ENCODE results near the gene ARPP19. TPM values are rescaled to one million over a fixed set of nuclear protein-coding genes. Genes with fewer than 3 reads are reported as not detected.
A peak's percentile ranks its signal among the peaks of the same experiment; 100 is the strongest.
"Not testable (repeated sequence)": the region's sequence is repeated elsewhere in the genome, so short reads cannot be mapped to it uniquely, and the experiment has no call there.

ARPP19 gene, protein sequence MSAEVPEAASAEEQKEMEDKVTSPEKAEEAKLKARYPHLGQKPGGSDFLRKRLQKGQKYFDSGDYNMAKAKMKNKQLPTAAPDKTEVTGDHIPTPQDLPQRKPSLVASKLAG
- 43.1 and 105 TPM in 2 replicates for total RNA-seq (2014; rRNA removed; shearing (Covaris generic); ENCODE audit: low replicate concordance)

DNA sequence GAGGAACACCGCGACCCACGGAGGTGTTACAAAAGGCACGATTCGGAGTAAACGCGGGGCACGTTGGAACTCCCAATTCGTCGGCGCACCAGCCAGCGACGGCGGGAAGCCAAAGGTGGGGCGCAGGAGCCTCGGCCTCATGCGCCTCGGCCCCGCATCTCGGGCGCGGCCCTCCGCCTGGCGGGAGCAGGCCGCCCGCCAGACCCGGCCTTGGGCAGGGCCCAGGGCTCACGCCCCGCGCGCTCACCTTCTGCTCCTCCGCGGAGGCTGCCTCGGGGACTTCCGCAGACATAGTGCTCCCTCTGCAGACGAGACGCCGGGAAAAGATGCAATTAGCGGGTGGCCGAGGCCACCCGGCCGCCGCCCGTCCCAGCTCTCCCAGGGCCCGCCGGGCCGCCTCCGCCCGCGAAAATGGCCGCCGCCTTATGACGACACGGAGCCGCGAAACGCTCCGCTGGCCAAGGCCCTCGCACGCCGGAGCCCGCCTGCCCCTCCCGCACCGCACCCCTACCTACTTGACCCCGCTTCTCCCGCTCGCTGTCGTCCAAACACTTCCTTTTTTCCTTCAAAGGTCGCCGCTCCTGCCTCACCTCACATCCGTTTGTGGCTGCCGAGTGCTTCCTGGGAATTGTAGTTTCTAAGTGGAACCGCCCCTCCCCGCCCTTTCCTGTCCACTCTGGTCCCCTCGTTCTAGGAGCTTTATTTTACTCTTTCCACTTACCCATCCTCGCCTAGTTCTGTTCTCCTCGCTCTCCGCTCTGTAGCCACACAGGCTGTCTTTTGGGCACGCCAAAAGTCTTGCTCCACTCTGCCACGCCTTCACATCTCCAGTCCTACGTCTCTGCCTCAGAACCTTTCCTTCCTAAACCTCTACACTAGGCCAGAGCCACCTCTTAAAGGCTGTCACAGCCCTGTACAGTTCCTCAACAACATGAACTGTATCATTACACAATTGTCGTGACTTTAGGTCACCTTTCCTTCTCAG, at the start of gene ARPP19:
TSS of gene ARPP19 (minus strand) at position 430 of the 985 bp plus-strand sequence. CDS start at position 292, 138 bp downstream.
- Histone ChIP-seq H3K27me3 (no peaks in the 10 kb centered on the region), H3K9me3 (no peaks in the 10 kb centered on the region), H3K36me3 (peaks cover 25% of the 10 kb centered on the region), H3K4me3 (peak within 1 kb of the TSS; percentile 83)
- DNase-seq: peak; percentile 97

DNA sequence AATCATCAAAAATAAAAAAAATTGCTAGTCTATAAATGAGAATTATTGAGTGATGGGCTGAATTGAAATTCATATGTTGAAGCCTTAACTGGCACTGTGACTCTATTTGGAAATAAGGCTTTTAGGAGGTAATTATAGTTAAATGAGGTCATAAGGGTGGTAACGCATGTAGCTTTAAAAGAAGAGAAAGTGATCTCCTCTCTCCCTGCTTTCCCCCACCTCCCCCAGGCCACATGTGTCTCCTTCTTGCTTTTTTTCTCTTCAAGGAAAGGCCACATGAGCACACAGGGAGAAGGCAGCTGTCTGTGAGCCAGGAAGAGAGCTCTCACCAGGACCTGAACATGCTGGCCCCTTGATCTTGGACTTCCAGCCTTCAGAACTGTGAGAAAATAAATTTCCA, 48.2 kb upstream of the ARPP19 start:
- Histone ChIP-seq H3K36me3 (peaks cover 5% of the 10 kb centered on the region; the same call in 1 of the 2 replicates), H3K9me3 (no peaks in the 10 kb centered on the region), H3K4me3 (no peak overlapping the region), H3K27me3 (no peaks in the 10 kb centered on the region)
- DNase-seq: no peak

GRCh38 chr15:52615302-52615701, 46.5 kb upstream of the ARPP19 start:
- no peaks in the 10 kb centered on the region for H3K9me3 ChIP-seq
- peaks cover 7% of the 10 kb centered on the region for H3K36me3 ChIP-seq
- no peaks in the 10 kb centered on the region for H3K27me3 ChIP-seq
- no peak for DNase-seq
- H3K4me3 ChIP-seq: no peak overlapping the region

- Histone ChIP-seq H3K4me3 (no peak overlapping the region), H3K27me3 (no peaks in the 10 kb centered on the region), H3K36me3 (peaks cover 15% of the 10 kb centered on the region), H3K9me3 (no peaks in the 10 kb centered on the region)
- DNase-seq: no peak
Measured at GRCh38 chr15:52609593-52609992, 40.8 kb upstream of the ARPP19 start.

- DNase-seq: no peak
- no peaks in the 10 kb centered on the region for H3K27me3 ChIP-seq
- no peaks in the 10 kb centered on the region for H3K36me3 ChIP-seq
- H3K9me3 ChIP-seq: no peaks in the 10 kb centered on the region
- no peak overlapping the region for H3K4me3 ChIP-seq
Measured at GRCh38 chr15:52584414-52584813, 15.6 kb upstream of the ARPP19 start.

DNA sequence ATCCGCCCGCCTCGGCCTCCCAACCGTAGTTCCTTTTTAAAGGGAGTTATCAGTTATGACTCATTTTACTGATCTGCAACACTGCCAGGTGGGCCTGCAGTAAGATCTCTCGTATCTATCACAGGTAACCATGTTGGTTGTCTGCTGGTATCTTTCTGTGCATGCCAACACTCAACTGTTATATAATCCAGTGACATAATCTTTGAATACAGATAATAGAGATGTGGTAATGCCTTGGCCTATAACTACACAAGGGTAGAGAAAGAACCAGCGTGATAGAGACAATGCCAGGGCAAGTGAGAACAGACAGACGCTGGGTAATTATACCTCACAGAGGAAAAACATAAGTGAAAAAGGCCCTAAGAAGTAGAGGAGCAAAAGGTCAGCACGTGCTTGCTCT, 11.0 kb upstream of the ARPP19 start:
- no peaks in the 10 kb centered on the region for H3K36me3 ChIP-seq
- no peaks in the 10 kb centered on the region for H3K9me3 ChIP-seq
- no peak for DNase-seq

GRCh38 chr15:52576692-52577091, 7.9 kb upstream of the ARPP19 start:
- no peaks in the 10 kb centered on the region for H3K27me3 ChIP-seq
- DNase-seq: no peak

More for the DNA sequence above, 11.0 kb upstream of the ARPP19 start:
- Histone ChIP-seq H3K4me3 (no peak overlapping the region), H3K27me3 (no peaks in the 10 kb centered on the region)

DNA sequence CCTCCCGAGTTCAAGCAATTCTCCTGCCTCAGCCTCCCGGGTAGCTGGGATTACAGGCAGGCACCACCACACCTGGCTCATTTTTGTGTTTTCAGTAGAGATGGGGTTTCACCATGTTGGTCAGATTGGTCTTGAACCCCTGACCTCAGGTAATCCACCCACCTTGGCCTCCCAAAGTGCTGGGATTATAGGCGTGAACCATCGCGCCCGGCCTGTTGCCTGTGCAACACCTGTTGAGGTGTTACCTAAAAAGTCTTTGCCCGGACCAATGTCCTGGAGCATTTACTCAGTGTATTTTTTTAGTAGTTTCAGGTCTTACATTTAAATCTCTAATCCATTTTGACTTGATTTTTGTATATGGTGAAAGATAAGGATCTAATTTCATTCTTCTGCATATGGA, 6.7 kb upstream of the ARPP19 start:
- not testable (repeated sequence) for DNase-seq, H3K9me3 ChIP-seq, H3K36me3 ChIP-seq, H3K27me3 ChIP-seq, H3K4me3 ChIP-seq

More at GRCh38 chr15:52576692-52577091, 7.9 kb upstream of the ARPP19 start:
- no peaks in the 10 kb centered on the region for H3K36me3 ChIP-seq
- H3K4me3 ChIP-seq: no peak overlapping the region
- H3K9me3 ChIP-seq: no peaks in the 10 kb centered on the region

DNA sequence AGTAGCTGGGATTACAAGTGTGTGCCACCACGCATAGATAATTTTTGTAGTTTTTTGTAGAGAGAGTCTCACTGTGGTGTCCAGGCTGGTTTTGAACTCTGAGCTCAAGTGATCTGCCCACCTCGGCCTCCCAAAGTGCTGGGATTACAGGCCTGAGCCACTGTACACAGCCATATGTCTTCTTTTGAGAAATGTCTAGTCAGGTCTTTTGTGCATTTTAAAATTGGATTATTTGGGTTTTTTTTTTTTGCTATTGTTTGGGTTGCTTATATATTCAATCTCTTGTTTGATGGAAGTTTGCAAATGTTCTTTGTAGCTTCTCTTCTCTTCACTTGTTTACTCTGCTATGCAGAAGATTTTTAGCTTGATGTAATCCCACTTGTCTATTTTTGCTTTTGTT, 6.2 kb upstream of the ARPP19 start:
- Histone ChIP-seq H3K9me3 (no peaks in the 10 kb centered on the region), H3K36me3 (no peaks in the 10 kb centered on the region), H3K4me3 (no peak overlapping the region), H3K27me3 (no peaks in the 10 kb centered on the region)
- DNase-seq: no peak

GRCh38 chr15:52574623-52575022, 5.8 kb upstream of the ARPP19 start:
- DNase-seq, H3K4me3 ChIP-seq, H3K36me3 ChIP-seq, H3K9me3 ChIP-seq, H3K27me3 ChIP-seq: not testable (repeated sequence)

- no peaks in the 10 kb centered on the region for H3K27me3 ChIP-seq
- peak overlapping the region; percentile 83 for H3K4me3 ChIP-seq
- H3K36me3 ChIP-seq: peaks cover 31% of the 10 kb centered on the region
- DNase-seq: peak; percentile 35
- no peaks in the 10 kb centered on the region for H3K9me3 ChIP-seq
Measured at GRCh38 chr15:52567871-52568600, 794 bp downstream of the ARPP19 start.

DNA sequence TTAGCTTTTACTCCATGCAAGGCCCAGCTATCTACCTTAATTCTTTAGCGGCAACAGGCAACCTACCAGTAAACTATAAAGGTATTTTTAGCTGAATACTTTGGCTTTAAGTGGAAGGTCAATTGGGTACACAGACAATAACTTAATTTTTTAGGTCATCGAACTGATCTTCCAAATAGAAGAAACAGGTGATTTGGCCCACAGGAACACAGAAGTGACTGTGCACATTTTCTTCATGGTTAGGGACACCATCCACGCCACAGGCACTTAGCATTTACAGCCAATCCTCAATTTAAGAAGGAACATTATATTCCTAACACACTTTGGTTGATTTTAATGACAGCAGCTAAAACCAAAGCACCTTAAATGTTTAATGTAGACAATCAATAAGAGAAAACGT, 1.9 kb downstream of the ARPP19 start:
- H3K9me3 ChIP-seq: no peaks in the 10 kb centered on the region
- no peaks in the 10 kb centered on the region for H3K27me3 ChIP-seq
- DNase-seq: no peak
- H3K4me3 ChIP-seq: peak overlapping the region; percentile 83
- peaks cover 31% of the 10 kb centered on the region for H3K36me3 ChIP-seq

DNA sequence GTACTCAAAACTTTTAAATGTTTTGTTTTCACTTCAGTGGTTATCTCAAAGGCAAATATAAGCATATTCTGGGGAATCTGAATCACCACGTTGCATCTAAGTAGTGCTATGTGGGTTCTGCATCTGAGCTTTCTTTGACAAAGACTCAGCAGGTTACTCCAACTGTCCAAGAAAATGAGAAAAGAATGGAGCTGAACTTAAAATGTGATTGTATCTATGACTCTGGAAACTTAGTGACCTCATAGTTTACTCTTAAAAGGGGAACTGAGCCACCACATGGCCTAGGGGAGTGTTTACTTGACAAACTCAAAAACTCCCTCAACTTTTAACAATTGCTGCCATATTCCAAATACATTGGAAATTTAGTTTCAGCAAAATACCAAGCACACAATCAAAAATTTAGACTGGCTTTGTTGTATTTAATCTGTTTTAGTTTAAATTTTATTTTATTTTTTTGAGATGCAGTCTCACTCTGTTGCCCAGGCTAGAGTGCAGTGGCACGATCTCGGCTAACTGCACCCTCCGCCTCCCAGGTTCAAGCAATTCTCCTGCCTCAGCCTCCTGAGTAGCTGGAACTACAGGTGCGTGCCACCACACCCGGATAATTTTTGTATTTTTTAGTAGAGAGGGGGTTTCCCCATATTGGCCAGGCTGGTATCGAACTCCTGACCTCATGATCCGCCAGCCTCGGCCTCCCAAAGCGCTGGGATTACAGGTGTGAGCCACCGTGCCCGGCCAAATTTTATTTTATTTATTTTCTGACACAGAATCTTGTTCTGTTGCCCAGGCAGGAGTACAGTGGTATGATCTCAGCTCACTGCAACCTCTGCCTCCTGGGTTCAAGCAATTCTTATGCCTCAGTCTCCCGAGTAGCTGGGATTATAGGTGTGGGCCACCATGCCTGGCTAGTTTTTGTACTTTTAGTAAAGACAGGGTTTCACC, 3.1 kb downstream of the ARPP19 start:
- DNase-seq, H3K27me3 ChIP-seq, H3K9me3 ChIP-seq, H3K4me3 ChIP-seq: not testable (repeated sequence)
- peaks cover 35% of the 10 kb centered on the region for H3K36me3 ChIP-seq

DNA sequence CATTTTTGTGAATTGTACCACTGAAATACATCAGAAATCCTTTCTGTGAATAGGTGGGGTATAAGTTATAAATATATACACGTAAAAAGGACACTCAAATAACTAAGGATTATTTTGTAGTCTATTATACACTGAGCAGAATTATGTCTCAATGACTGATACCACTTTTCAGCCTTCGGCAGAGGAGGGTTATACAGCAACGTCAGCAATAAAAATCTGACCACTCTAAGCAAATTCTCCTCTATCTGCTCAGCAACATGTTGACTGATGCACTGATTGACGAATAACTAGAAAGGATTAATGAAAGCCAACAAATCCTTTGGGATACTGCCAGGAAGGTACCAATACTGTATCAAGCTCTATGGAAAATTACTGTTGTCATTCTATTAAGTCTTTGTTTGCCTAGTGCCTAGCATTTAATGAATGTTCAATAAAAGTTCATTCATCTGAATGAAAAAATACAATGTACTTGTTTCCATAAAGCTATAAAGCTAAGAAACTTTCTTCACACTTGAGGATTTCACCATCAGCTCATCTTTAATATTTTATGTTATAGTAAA, 5.2 kb downstream of the ARPP19 start:
- H3K27me3 ChIP-seq: no peaks in the 10 kb centered on the region
- H3K9me3 ChIP-seq: no peaks in the 10 kb centered on the region
- H3K4me3 ChIP-seq: no peak overlapping the region
- DNase-seq: no peak
- peaks cover 53% of the 10 kb centered on the region for H3K36me3 ChIP-seq

GRCh38 chr15:52559575-52559974, 9.3 kb downstream of the ARPP19 start:
- Histone ChIP-seq H3K27me3 (no peaks in the 10 kb centered on the region), H3K9me3 (no peaks in the 10 kb centered on the region), H3K4me3 (no peak overlapping the region), H3K36me3 (peaks cover 64% of the 10 kb centered on the region)
- DNase-seq: peak; percentile 19

DNA sequence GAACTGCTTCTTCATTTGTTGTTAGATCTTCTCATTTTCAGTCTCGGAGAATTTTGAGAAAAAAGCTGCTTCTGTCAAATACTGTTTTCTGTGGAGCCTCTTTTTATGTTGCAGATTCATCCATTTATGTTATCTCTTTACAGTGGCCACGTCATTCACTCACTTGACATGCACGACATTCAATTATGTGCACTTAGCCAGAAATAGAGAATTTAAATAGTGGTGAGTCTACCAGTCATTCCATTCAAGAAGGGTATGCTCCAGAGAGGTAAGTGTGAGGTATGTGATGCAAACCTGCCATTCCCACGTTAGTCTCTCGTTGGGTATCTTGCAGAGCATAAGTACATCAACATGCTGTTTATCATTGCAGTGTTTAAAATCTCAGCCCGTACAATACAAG, 9.8 kb downstream of the ARPP19 start:
- Histone ChIP-seq H3K36me3 (peaks cover 66% of the 10 kb centered on the region), H3K4me3 (no peak overlapping the region), H3K9me3 (no peaks in the 10 kb centered on the region), H3K27me3 (no peaks in the 10 kb centered on the region)
- DNase-seq: no peak
